ENCODE results near the gene APIP.

The APIP gene

DNA sequence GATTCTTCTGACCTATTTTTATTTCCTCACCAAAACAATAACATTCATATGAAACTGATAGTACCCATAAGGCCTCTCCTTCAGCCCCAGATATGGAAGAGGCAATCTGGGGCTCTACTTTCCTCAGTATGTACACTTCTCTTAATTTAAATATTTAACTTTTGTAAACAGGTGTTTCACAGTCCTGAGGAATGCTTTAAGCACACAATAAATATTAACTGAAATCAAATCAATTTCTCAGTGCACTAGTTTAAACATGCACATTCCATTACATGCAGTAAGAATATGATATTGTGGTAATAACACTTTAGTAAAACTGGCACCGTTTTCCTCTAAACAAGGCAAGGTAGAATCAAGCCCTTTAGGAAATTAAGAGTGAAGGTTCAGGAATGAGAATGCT, 28.9 kb downstream of the APIP start:
- no peak for DNase-seq (ENCODE audit: low read depth)

- DNase-seq (ENCODE audit: low read depth), result no peak
Measured at GRCh38 chr11:34886609-34887008, 29.6 kb downstream of the APIP start.

GRCh38 chr11:34881900-34882299, 34.3 kb downstream of the APIP start:
- DNase-seq (ENCODE audit: low read depth), result no peak

DNA sequence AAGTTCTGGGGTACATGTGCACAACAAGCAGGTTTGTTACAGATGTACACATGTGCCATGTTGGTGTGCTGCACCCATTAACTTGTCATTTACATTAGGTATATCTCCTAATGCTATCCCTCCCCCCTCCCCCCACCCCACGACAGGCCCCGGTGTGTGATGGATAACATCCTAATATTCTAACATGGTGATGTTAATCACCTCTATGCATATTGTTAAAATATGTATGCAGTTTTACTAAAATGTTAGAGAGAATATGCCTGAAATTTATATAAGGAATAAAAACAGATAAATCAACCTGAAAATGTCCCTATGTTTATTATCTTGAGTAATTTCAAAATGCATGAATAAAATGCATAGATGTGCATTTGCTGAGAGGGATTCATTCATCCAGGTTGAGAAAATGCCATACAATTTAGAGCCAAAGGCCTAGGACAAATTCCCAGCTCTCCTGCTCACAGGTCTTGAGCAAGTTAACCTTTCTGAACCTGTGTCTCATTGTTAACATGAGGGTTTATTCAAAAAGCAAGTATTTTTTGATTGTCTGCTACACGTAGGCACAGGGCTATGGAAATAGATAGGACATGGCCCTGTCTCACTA, 38.7 kb downstream of the APIP start:
- DNase-seq (ENCODE audit: low read depth), result no peak

DNA sequence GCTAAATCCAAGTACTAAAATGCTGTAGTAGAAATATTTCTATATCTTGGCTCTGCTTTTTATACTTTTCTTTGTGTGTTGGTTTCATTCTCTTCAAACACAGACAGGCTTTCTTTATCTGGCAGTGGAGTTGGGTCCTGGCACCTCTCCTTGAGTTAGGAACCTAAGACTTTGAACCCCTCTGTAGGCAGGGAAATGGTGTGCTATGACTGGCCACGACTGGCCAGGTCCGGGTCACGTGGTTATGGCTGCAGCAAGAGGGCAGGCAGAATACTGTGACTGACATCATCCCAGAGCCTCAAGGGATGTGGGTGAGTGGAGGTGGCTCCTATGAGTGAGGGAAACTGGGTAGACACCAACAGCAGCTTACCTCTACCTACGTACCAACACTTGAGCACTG, 42.0 kb downstream of the APIP start:
- no peak for DNase-seq (ENCODE audit: low read depth)

GRCh38 chr11:34870548-34871196, 45.5 kb downstream of the APIP start:
- DNase-seq (ENCODE audit: low read depth), result no peak

- no peak for DNase-seq (ENCODE audit: low read depth)
Measured at GRCh38 chr11:34869425-34869824, 46.8 kb downstream of the APIP start.

GRCh38 chr11:34866375-34866774, 49.8 kb downstream of the APIP start:
- no peak for DNase-seq (ENCODE audit: low read depth)

GRCh38 chr11:34865261-34865660, 50.9 kb downstream of the APIP start:
- DNase-seq (ENCODE audit: low read depth), result no peak

DNA sequence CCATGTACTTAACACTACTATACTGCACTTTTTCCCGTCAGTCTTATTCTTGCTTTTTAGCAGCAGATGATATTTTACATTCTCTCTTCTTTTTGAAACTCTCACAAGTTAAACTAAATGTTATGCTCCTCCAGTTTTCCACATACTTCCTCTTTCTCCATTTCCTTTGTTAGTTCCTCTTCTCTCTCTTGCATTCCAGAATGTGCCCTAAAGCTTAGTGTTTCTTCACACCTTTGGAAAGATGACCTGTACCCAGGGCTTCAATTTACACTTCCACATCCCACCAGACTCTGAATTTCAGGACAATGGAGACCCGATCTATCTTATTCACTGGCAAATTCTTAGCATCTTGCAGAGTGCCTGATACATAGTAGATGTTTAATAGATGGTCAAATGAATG, 51.8 kb downstream of the APIP start:
- DNase-seq (ENCODE audit: low read depth), result no peak

DNA sequence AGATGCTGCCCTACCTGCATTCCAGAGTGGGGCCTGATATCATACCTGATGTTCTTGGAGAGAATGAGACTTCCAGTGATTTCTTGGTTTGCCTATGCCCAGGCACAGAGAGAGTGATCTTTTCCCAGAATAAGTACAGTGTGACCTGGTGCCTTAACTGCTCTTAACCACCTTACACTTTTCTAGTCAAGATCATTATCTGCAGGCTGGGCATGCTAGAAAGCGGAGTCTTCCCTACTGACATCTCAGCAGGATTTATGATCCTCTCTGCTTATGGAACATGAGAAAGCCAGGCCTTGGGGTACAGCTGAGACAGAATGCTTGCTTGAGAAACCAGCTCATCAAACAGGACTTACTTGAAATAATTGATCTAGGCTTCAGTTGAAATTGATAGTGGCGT, 53.1 kb downstream of the APIP start:
- DNase-seq (ENCODE audit: low read depth), result no peak

GRCh38 chr11:34860518-34860917, 55.7 kb downstream of the APIP start:
- DNase-seq (ENCODE audit: low read depth), result no peak

- DNase-seq (ENCODE audit: low read depth), result no peak
Measured at GRCh38 chr11:34860034-34860433, 56.1 kb downstream of the APIP start.

GRCh38 chr11:34859496-34859895, 56.7 kb downstream of the APIP start:
- DNase-seq (ENCODE audit: low read depth), result no peak

DNA sequence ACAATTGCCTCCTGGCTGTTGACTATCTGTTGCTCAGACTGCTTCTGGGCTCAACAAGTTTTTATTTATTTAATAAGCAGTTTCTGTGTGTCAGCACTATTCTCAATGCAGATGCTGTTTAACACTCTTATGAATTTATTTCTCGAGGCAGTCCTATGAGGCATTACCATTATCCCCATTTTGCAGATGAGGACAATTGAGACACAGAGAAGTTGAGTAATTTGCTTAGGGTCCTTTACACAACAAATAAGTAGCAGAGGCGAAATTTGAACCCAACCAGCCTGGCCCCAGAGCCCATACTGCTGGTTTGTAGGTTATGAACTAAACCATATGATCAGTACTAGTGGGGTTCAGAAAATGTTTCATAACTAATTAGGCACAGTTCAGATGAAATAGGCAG, 58.7 kb downstream of the APIP start:
- DNase-seq (ENCODE audit: low read depth), result no peak

DNA sequence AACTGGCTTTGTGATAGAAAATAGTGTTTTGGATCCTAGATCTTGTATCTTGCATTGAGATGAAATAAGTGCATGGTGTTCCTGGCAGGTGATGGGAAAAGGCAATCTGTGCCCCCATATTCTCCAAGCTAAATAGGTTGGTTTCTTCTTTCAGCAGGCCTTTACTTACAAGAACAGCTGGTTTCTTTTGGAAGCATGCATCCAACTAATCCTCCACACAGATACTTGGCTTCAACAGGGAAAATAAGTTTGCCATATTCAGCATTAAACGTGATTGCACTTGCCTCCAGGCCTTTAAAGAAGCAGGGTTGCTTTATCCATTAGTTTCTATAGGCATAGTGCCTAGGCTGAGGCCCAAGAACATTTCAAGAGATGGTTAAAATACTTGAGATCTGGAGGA, 59.9 kb downstream of the APIP start:
- no peak for DNase-seq (ENCODE audit: low read depth)

DNA sequence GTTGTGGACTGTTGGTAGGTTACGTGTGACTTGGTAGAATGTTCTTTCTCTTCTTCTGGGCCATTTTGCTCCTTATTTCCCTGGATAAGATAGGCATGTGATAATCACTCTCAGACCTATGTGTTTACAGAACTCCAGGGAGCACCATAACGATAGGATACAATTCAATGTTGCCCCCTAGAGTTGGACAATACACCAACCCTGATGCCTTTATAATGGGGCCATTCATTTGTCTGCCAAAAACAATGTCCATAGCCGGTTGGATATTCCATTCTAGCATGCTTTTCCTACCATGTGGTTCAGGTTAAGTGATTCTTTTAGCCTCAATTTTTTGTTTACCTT, 60.5 kb downstream of the APIP start:
- DNase-seq (ENCODE audit: low read depth), result no peak

- no peak for DNase-seq (ENCODE audit: low read depth)
Measured at GRCh38 chr11:34855021-34855753, 61.0 kb downstream of the APIP start.

GRCh38 chr11:34851916-34852315, 64.3 kb downstream of the APIP start:
- no peak for DNase-seq (ENCODE audit: low read depth)

- DNase-seq (ENCODE audit: low read depth), result no peak
Measured at GRCh38 chr11:34850334-34850733, 65.8 kb downstream of the APIP start.

DNA sequence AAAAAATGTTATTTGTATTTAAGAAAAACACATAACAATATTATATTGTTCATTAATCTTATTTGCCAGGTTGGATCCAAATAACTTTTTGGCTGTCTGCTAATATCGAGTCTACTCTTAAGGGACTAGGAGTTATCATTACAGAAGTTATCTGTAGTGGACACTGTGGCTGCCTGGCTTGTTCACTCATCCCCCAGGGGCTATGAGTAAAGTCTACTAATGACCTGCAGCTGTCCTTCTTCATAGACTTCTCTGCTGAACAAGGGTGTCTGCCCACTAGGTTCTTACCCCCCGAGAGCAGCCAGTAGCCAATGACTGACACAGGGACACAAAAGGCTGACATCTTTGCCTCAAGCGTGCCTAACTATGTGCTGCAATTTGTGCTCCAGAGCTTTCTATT, 69.7 kb downstream of the APIP start:
- DNase-seq (ENCODE audit: low read depth), result no peak

DNA sequence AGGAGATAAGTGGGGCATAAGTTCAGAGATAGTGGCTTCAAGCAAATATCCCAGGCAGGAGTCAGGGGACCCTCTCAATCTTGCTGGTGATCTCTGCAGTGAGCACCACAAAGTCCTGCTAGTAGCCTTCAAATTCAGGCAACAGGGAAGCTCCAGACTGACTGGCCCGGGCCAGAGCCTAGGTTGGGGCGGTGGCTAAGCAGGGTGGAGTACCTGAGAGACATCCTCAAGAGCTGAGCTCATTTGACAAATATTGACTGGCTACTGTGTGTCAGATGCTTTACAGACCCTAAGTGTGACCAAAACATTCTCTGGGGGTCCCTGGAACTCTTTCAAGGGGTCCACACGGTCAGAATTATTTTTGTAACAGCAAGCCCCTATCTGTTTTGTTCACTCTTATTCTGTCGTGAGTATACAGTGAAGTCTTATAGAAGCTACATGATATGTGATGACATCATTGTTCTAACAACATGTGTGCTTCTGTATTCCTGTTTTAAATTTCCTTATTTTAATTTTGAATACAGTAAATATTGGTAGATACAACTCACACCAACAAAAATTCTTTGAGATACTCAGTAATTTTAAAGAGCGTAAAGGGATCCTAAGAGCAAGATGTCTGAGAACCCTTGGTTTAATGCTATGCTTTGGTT, 71.6 kb downstream of the APIP start:
- no peak for DNase-seq (ENCODE audit: low read depth)

DNA sequence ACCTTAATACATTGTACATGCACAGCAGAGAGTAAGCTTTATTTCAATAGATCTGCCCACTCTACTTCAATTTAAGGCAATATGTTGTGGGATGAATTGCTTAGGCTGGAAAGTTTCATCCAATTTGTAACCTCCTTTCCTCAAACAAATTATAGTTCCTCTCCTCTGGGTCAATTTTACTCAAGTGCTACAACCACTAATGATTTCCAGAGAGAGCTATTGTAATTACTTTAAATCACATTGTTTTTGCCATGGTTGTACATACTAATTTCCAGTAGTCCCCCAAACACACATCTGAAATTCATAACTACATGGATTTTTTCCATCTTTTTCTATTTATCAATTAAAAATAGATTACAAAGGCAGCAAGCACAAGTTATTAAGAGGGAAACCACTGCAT, 72.9 kb downstream of the APIP start:
- no peak for DNase-seq (ENCODE audit: low read depth)

Measured in stimulated activated CD8-positive, alpha-beta memory T cell treated with anti-CD3 and anti-CD28 coated beads, Interleukin-12 subunit alpha, Interleukin-12 subunit beta, amount 100 ng/mL, for 1 hour (primary cell).